Tibial artery (tissue), 4 donors: ENCODE measurements around the gene COMMD8.
A peak's percentile ranks its signal among the peaks of the same experiment; 100 is the strongest.

Experiments
- DNase-seq, 2 donors: peaks; one replicate each; pipeline ENCODE4 v3.0.0-alpha.2; 2019
- H3K27ac ChIP-seq, 2 donors: fragments of 200-600 bp; sonication (generic) in 1 of 2; 1 replicate in 1 of 2; 2 replicates in 1 of 2; pipeline ENCODE4 v1.5.1; 2018 to 2019; ENCODE audit warnings: mild to moderate bottlenecking in 1 of 2
- H3K27me3 ChIP-seq, 2 donors: fragments of 200-600 bp; sonication (generic) in 1 of 2; one replicate each; pipeline versions ENCODE4 v1.5.1 to v1.6.0; 2016 to 2019
- H3K36me3 ChIP-seq, 3 donors: fragments of 200-600 bp; sonication (generic) in 2 of 3; one replicate each; pipeline ENCODE4 v1.5.1; 2016 to 2019; ENCODE audit warnings: mild to moderate bottlenecking in 2 of 3
- H3K4me1 ChIP-seq, 4 donors: fragments of 200-600 bp; sonication (generic) in 2 of 4; 1 replicate in 3 of 4; 2 replicates in 1 of 4; pipeline ENCODE4 v1.5.1; 2016 to 2019
- H3K4me3 ChIP-seq, 2 donors: fragments of 200-600 bp; sonication (generic) in 1 of 2; 1 replicate in 1 of 2; 2 replicates in 1 of 2; pipeline ENCODE4 v1.5.1; 2018 to 2019; ENCODE audit warnings: mild to moderate bottlenecking in 2 of 2
- H3K9me3 ChIP-seq, 3 donors: fragments of 200-600 bp; sonication (generic) in 1 of 3; one replicate each; pipeline ENCODE4 v1.5.1; 2016 to 2019
- CTCF ChIP-seq, 2 experiments: fragments of 200-600 bp in 1 of 2; fragments of 450-650 bp in 1 of 2; IDR thresholded peaks; one replicate each; pipeline ENCODE4 v1.5.1; 2017 to 2019; ENCODE audit warnings: antibody characterized with exemption in 2 of 2, mild to moderate bottlenecking in 1 of 2, moderate library complexity in 1 of 2
- intact Hi-C: fragments of 100-400 bp; cut with DNase I; formaldehyde crosslinking; loops from one replicate; pipeline ENCODE4 v1.15.0; 2023; ENCODE audit warnings: low total_unique reads

Gene COMMD8

GRCh38 chr4:47463235-47463956 is at the start of gene COMMD8:
TSS of gene COMMD8 (minus strand) at chr4:47463702. CDS start at chr4:47463651, 51 bp downstream.
- peak within 1 kb of the TSS; percentile 66 to 78 for H3K4me3 ChIP-seq
- no peaks in the 10 kb centered on the region for H3K9me3 ChIP-seq
- DNase-seq: peak; percentile 97
- peaks cover 0 to 9% (median 3%) of the 10 kb centered on the region in 4 donors for H3K4me1 ChIP-seq
- H3K27ac ChIP-seq: peak within 1 kb of the TSS; percentile 72 to 80
- intact Hi-C loops: loop anchor here (1.0 kb wide), 1 partner anchor 97 kb away; no protein-coding TSS in a partner anchor
- peak; percentile 43 to 51 for TF ChIP-seq CTCF (IDR thresholded peaks at IDR 0.05)
- no peaks in the 10 kb centered on the region for H3K36me3 ChIP-seq
- no peaks in the 10 kb centered on the region for H3K27me3 ChIP-seq

- no peak for DNase-seq
- H3K27me3 ChIP-seq: no peaks in the 10 kb centered on the region
- intact Hi-C loops: no loop called here
- peaks cover 18 to 27% (median 26%) of the 10 kb centered on the region in 3 donors for H3K36me3 ChIP-seq
- H3K4me1 ChIP-seq: peaks cover 0 to 30% (median 15%) of the 10 kb centered on the region in 4 donors
- H3K4me3 ChIP-seq: no peak overlapping the region
- H3K9me3 ChIP-seq: no peaks in the 10 kb centered on the region
- H3K27ac ChIP-seq: peak overlapping the region; percentile 57 to 65
- peak in 1 of 2 experiments; percentile 22 for TF ChIP-seq CTCF (IDR thresholded peaks at IDR 0.05)
Measured at GRCh38 chr4:47510506-47511143, 47.1 kb upstream of the COMMD8 start.

- Histone ChIP-seq H3K4me1 (peaks cover 0 to 29% (median 10%) of the 10 kb centered on the region in 4 donors), H3K27me3 (no peaks in the 10 kb centered on the region), H3K27ac (no peak overlapping the region), H3K4me3 (no peak overlapping the region), H3K9me3 (no peaks in the 10 kb centered on the region), H3K36me3 (no peaks in the 10 kb centered on the region)
- DNase-seq: no peak
- no peak for TF ChIP-seq CTCF (IDR thresholded peaks at IDR 0.05)
- intact Hi-C loops: loop anchor here (5.0 kb wide), 1 partner anchor 1648 kb away; no protein-coding TSS in a partner anchor
Measured at GRCh38 chr4:47505666-47506065, 42.2 kb upstream of the COMMD8 start.

- Histone ChIP-seq H3K27ac (no peak overlapping the region), H3K4me1 (peaks cover 0 to 29% (median 8%) of the 10 kb centered on the region in 4 donors), H3K27me3 (no peaks in the 10 kb centered on the region), H3K4me3 (no peak overlapping the region), H3K9me3 (no peaks in the 10 kb centered on the region), H3K36me3 (no peaks in the 10 kb centered on the region)
- no peak for TF ChIP-seq CTCF (IDR thresholded peaks at IDR 0.05)
- DNase-seq: no peak
- intact Hi-C loops: loop anchor here (5.0 kb wide), 1 partner anchor 1648 kb away; no protein-coding TSS in a partner anchor
Measured at GRCh38 chr4:47505147-47505546, 41.6 kb upstream of the COMMD8 start.

- H3K4me1 ChIP-seq: peaks cover 0 to 53% (median 17%) of the 10 kb centered on the region in 4 donors
- H3K4me3 ChIP-seq: no peak overlapping the region
- H3K27me3 ChIP-seq: no peaks in the 10 kb centered on the region
- TF ChIP-seq CTCF (IDR thresholded peaks at IDR 0.05): no peak
- no peaks in the 10 kb centered on the region for H3K9me3 ChIP-seq
- no peaks in the 10 kb centered on the region for H3K36me3 ChIP-seq
- DNase-seq: no peak
- intact Hi-C loops: no loop called here
- peak overlapping the region in 1 of 2 donors; percentile 53 for H3K27ac ChIP-seq
Measured at GRCh38 chr4:47500776-47501175, 37.3 kb upstream of the COMMD8 start.
